Amniotic stem cell (primary cell): Measurements from ENCODE around the gene ZNF169.
"Not testable (repeated sequence)": the region's sequence is repeated elsewhere in the genome, so short reads cannot be mapped to it uniquely, and the experiment has no call there.

Experiments
- DNase-seq: peaks from one replicate; lab custom pipeline; 2025; lab: John Stamatoyannopoulos, UW

Gene ZNF169

GRCh38 chr9:94348754-94349153 lies 89.7 kb downstream of the ZNF169 start:
- not testable (repeated sequence) for DNase-seq
